Endodermal cell (in vitro differentiated cells): ENCODE data around the gene PJA2. TPM values are rescaled to one million over a fixed set of nuclear protein-coding genes. Genes with fewer than 3 reads are reported as not detected.
A peak's percentile ranks its signal among the peaks of the same experiment; 100 is the strongest.

Experiments
- DNase-seq: peaks from one replicate; pipeline ENCODE4 v3.0.0-alpha.2; 2017
- H3K27ac ChIP-seq: 2 replicates; pipeline ENCODE4 v1.5.1; 2013; ENCODE audit warnings: mild to moderate bottlenecking, low read depth, low read length, moderate library complexity
- H3K27me3 ChIP-seq: 2 replicates; pipeline ENCODE4 v1.6.1; 2013; ENCODE audit warnings: mild to moderate bottlenecking, low read length, moderate library complexity; ENCODE audit not compliant: insufficient read depth, control insufficient read depth, poor library complexity, severe bottlenecking
- H3K36me3 ChIP-seq: 2 replicates; pipeline ENCODE4 v1.7.0; 2013; ENCODE audit warnings: mild to moderate bottlenecking, low read length, moderate library complexity; ENCODE audit not compliant: control insufficient read depth, insufficient read depth
- H3K4me1 ChIP-seq: one replicate; pipeline ENCODE4 v1.7.0; 2013; ENCODE audit warnings: low read length; ENCODE audit not compliant: control insufficient read depth, insufficient read depth
- H3K4me3 ChIP-seq: 2 replicates; pipeline ENCODE4 v1.5.1; 2013; ENCODE audit warnings: mild to moderate bottlenecking, low read length, moderate library complexity
- H3K9ac ChIP-seq: 2 replicates; pipeline ENCODE4 v1.6.1; 2013; ENCODE audit warnings: mild to moderate bottlenecking, low read length, moderate library complexity; ENCODE audit not compliant: poor library complexity, severe bottlenecking; ENCODE audit errors: extremely low read depth
- H3K9me3 ChIP-seq: 2 replicates; pipeline ENCODE4 v1.6.1; 2013; ENCODE audit warnings: mild to moderate bottlenecking, low read length, moderate library complexity; ENCODE audit not compliant: control insufficient read depth
- H3K27ac Mint-ChIP-seq: 2 replicates; pipeline ENCODE4 v1.8.0; 2020; ENCODE audit warnings: mixed read lengths
- H3K27me3 Mint-ChIP-seq: 2 replicates; pipeline ENCODE4 v1.8.0; 2021; ENCODE audit warnings: mild to moderate bottlenecking, mixed read lengths; ENCODE audit not compliant: insufficient read depth
- H3K36me3 Mint-ChIP-seq: 2 replicates; pipeline ENCODE4 v1.8.0; 2020; ENCODE audit warnings: low read depth, mixed read lengths
- H3K4me1 Mint-ChIP-seq: 2 replicates; pipeline ENCODE4 v1.8.0; 2020; ENCODE audit warnings: mixed read lengths
- H3K4me3 Mint-ChIP-seq: 2 replicates; pipeline ENCODE4 v1.8.0; 2020; ENCODE audit warnings: mild to moderate bottlenecking, moderate library complexity, mixed read lengths
- H3K9me3 Mint-ChIP-seq: 2 replicates; pipeline ENCODE4 v1.8.0; 2020; ENCODE audit warnings: mild to moderate bottlenecking, mixed read lengths
- WGBS, 2 experiments: methylation state at CpG; one replicate each; pipeline versions ENCODE4 v1.1.5 to v1.1.7; 2013; ENCODE audit warnings: missing lambda C conversion rate in 2 of 2, mixed read lengths in 1 of 2; ENCODE audit not compliant: insufficient coverage in 1 of 2, insufficient read length in 1 of 2; 5-methylcytosine and 5-hydroxymethylcytosine counted together
- total RNA-seq, 2 donors: library from RNA; stranded (reverse); fragmentation: NEBNext Ultra II Directional in 1 of 2; extraction: Animal tissue kit (Norgen Biotek cat#: 25700) in 1 of 2; gene quantifications; 2 replicates in 1 of 2; 3 replicates in 1 of 2; pipeline ENCODE4 v1.2.1, GENCODE V29; 2021
- TF ChIP-seq, protein P1 (sequence below): fragments of 200-600 bp; sonication (generic); conservative IDR thresholded peaks from 2 replicates; pipeline ENCODE4 v1.5.0; 2021; ENCODE audit warnings: antibody characterized with exemption, mild to moderate bottlenecking

PJA2 gene
- total RNA-seq, 2 donors from 2014 or later, result 61.9 to 64.7 TPM

DNA sequence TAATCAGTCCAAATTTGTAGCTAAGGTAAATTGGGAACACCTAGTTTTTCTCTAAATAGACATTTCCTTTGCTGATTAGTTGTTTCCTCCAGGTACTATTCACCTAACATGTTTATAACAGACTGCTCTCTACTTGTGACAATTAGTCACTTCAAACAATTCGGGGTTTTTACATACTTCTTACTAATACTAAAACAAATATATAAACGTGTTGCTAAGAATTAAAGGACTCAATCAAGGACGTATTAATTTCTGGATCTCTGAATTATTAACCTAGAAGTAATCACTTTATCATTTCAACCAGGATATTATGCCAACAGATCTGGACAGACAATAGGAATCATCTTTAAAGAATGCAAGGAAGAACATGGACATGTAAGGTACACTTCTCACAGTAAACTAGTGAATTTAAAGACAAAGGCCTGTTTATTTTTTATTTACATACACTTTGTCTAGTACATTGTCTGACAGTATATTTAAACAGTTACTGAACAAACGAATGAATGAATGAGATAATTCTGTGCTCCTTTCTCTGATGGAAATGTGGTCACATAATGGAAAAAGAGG is 22.3 kb downstream of the PJA2 start:
- Histone ChIP-seq H3K9me3 (no peaks in the 10 kb centered on the region), H3K27me3 (no peaks in the 10 kb centered on the region), H3K4me1 (no peaks in the 10 kb centered on the region), H3K27ac (no peak overlapping the region), H3K9ac (no peak overlapping the region), H3K36me3 (peaks cover 19% of the 10 kb centered on the region), H3K4me3 (no peak overlapping the region)
- no peak overlapping the region for H3K27ac Mint-ChIP-seq
- TF ChIP-seq, protein P1, sequence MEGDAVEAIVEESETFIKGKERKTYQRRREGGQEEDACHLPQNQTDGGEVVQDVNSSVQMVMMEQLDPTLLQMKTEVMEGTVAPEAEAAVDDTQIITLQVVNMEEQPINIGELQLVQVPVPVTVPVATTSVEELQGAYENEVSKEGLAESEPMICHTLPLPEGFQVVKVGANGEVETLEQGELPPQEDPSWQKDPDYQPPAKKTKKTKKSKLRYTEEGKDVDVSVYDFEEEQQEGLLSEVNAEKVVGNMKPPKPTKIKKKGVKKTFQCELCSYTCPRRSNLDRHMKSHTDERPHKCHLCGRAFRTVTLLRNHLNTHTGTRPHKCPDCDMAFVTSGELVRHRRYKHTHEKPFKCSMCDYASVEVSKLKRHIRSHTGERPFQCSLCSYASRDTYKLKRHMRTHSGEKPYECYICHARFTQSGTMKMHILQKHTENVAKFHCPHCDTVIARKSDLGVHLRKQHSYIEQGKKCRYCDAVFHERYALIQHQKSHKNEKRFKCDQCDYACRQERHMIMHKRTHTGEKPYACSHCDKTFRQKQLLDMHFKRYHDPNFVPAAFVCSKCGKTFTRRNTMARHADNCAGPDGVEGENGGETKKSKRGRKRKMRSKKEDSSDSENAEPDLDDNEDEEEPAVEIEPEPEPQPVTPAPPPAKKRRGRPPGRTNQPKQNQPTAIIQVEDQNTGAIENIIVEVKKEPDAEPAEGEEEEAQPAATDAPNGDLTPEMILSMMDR, result no peak
- peaks cover 12% of the 10 kb centered on the region for H3K4me1 Mint-ChIP-seq
- no peak overlapping the region for H3K4me3 Mint-ChIP-seq
- DNase-seq, result no peak
- peaks cover 6% of the 10 kb centered on the region for H3K36me3 Mint-ChIP-seq
- no peaks in the 10 kb centered on the region for H3K27me3 Mint-ChIP-seq
- WGBS, 2 experiments, result 82 to 95% methylated on average over 4 of the region's 4 CpGs
- H3K9me3 Mint-ChIP-seq, result no peaks in the 10 kb centered on the region

DNA sequence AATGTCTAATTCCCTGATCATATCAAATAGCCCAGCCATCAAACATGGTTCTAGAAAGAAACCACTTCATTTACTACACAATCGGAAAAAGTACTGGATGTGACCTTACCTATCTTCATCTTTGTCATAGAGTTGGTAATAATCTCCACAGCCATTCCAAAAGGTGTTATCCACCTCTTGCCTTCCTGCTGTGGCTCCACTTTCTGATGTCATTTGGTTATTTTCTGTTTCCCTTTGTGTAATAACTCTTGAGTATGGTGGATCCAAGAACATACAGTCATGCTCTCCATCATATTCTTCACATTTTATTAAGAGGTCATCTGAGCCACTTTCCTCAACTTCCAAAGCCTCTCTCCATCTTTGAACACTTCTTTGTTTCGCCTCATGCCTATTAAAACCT is 31.7 kb downstream of the PJA2 start:
- Mint-ChIP-seq H3K9me3 (no peaks in the 10 kb centered on the region), H3K4me3 (no peak overlapping the region), H3K36me3 (peaks cover 39% of the 10 kb centered on the region), H3K27ac (no peak overlapping the region), H3K4me1 (no peaks in the 10 kb centered on the region), H3K27me3 (no peaks in the 10 kb centered on the region)
- H3K4me1 ChIP-seq, result no peaks in the 10 kb centered on the region
- WGBS, 2 experiments, result 90% methylated on average over 1 to 2 of the region's 2 CpGs
- peaks cover 77% of the 10 kb centered on the region for H3K36me3 ChIP-seq
- no peaks in the 10 kb centered on the region for H3K9me3 ChIP-seq
- H3K4me3 ChIP-seq, result no peak overlapping the region
- TF ChIP-seq, protein P1, result no peak
- H3K27me3 ChIP-seq, result no peaks in the 10 kb centered on the region
- no peak for DNase-seq
- H3K27ac ChIP-seq, result no peak overlapping the region
- no peak overlapping the region for H3K9ac ChIP-seq

GRCh38 chr5:109374625-109375024 is 35.1 kb downstream of the PJA2 start:
- Mint-ChIP-seq H3K9me3 (no peaks in the 10 kb centered on the region), H3K4me3 (no peak overlapping the region), H3K27ac (no peak overlapping the region), H3K27me3 (no peaks in the 10 kb centered on the region), H3K36me3 (peaks cover 45% of the 10 kb centered on the region), H3K4me1 (no peaks in the 10 kb centered on the region)
- Histone ChIP-seq H3K9me3 (no peaks in the 10 kb centered on the region), H3K27ac (no peak overlapping the region), H3K36me3 (peaks cover 69% of the 10 kb centered on the region), H3K9ac (no peak overlapping the region), H3K4me1 (no peaks in the 10 kb centered on the region), H3K27me3 (no peaks in the 10 kb centered on the region), H3K4me3 (no peak overlapping the region)
- no peak for DNase-seq
- TF ChIP-seq, protein P1, result peak; percentile 26
